HUDEP-2 (cell line): Measurements from ENCODE around the gene COL25A1.

ENCODE experiments used
- DNase-seq, 76 experiments: peaks; one replicate each; lab custom pipeline; 2025; ENCODE audit not compliant: unreplicated experiment in 76 of 76; lab: John Stamatoyannopoulos, UW

COL25A1 gene

GRCh38 chr4:109302361-109303139 lies at the start of gene COL25A1:
Gene COL25A1, minus strand, starts transcription at chr4:109302658.
- DNase-seq = peak in 1 of 76 experiments; percentile 0

GRCh38 chr4:109350121-109350520 lies 47.7 kb upstream of the COL25A1 start:
- no peak for DNase-seq

GRCh38 chr4:109334129-109335105 lies 32.0 kb upstream of the COL25A1 start:
- DNase-seq = no peak

- peak in 11 of 76 experiments; percentile 0 to 23 (median 2) for DNase-seq
These were observed 30.5 kb upstream of the COL25A1 start for GRCh38 chr4:109332926-109333464.

GRCh38 chr4:109327641-109328040 lies 25.2 kb upstream of the COL25A1 start:
- DNase-seq = no peak

GRCh38 chr4:109325698-109326097 lies 23.2 kb upstream of the COL25A1 start:
- no peak for DNase-seq

- no peak for DNase-seq
These were observed 20.9 kb upstream of the COL25A1 start for GRCh38 chr4:109323348-109323747.

GRCh38 chr4:109321232-109321631 lies 18.8 kb upstream of the COL25A1 start:
- DNase-seq = peak in 1 of 76 experiments; percentile 1

- DNase-seq = no peak
These were observed 17.2 kb upstream of the COL25A1 start for GRCh38 chr4:109319684-109320083.

GRCh38 chr4:109319156-109319555 lies 16.7 kb upstream of the COL25A1 start:
- no peak for DNase-seq

- DNase-seq = no peak
These were observed 13.4 kb upstream of the COL25A1 start for GRCh38 chr4:109315818-109316217.

GRCh38 chr4:109315341-109315740 lies 12.9 kb upstream of the COL25A1 start:
- no peak for DNase-seq

GRCh38 chr4:109313168-109314133 lies 11.0 kb upstream of the COL25A1 start:
- no peak for DNase-seq

GRCh38 chr4:109303140-109303496 lies 660 bp upstream of the COL25A1 start:
- no peak for DNase-seq

GRCh38 chr4:109301651-109302360 lies 652 bp downstream of the COL25A1 start:
- DNase-seq = no peak

GRCh38 chr4:109298279-109299010 lies 4.0 kb downstream of the COL25A1 start:
- DNase-seq = peak in 1 of 76 experiments; percentile 2

GRCh38 chr4:109296527-109296926 lies 5.9 kb downstream of the COL25A1 start:
- no peak for DNase-seq

GRCh38 chr4:109295081-109295480 lies 7.4 kb downstream of the COL25A1 start:
- no peak for DNase-seq
